Measurements from ENCODE around the gene BORCS8.

- TF ChIP-seq CTCF (conservative IDR thresholded peaks at IDR 0.05) (no peak), ZFX (IDR thresholded peaks at IDR 0.05) (no peak)
Measured at GRCh38 chr19:19155495-19156219, 36.3 kb downstream of the BORCS8 start.

Measured in C4-2B (cell line).